HG03521 (cell line): ENCODE measurements around the gene NDUFA11.
"Not testable (repeated sequence)": the region's sequence is repeated elsewhere in the genome, so short reads cannot be mapped to it uniquely, and the experiment has no call there.

ENCODE experiments used
- ATAC-seq: cut with Tn5 transposase; IDR thresholded peaks from one replicate; pipeline ENCODE4 v1.9.1; 2021; ENCODE audit warnings: mild to moderate bottlenecking, moderate library complexity; ENCODE audit not compliant: unreplicated experiment

NDUFA11 gene

DNA sequence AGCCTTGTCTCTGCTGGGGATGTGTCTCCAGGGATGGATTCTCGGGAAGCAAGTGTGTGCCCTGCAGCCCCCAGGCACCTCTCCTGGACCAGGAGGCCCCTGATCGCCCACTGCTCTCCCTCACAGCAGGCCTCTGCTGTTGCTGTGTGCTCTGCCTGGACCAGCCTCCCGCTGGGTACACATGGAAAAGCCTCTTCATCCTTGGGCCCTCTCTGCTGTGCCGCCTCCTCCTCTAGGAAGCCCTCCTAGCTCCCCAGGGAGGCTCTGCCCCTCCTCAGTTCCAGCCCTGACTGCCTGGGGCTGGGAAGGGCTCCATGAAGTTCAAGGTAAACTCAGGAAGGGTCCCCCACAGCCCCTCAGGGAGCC, 12.0 kb downstream of the NDUFA11 start:
- no peak for ATAC-seq

- ATAC-seq: no peak
Measured at GRCh38 chr19:5890099-5890498, 13.5 kb downstream of the NDUFA11 start.

- no peak for ATAC-seq
Measured at GRCh38 chr19:5889288-5889971, 14.2 kb downstream of the NDUFA11 start.

- not testable (repeated sequence) for ATAC-seq
Measured at GRCh38 chr19:5884065-5884811, 19.4 kb downstream of the NDUFA11 start.

DNA sequence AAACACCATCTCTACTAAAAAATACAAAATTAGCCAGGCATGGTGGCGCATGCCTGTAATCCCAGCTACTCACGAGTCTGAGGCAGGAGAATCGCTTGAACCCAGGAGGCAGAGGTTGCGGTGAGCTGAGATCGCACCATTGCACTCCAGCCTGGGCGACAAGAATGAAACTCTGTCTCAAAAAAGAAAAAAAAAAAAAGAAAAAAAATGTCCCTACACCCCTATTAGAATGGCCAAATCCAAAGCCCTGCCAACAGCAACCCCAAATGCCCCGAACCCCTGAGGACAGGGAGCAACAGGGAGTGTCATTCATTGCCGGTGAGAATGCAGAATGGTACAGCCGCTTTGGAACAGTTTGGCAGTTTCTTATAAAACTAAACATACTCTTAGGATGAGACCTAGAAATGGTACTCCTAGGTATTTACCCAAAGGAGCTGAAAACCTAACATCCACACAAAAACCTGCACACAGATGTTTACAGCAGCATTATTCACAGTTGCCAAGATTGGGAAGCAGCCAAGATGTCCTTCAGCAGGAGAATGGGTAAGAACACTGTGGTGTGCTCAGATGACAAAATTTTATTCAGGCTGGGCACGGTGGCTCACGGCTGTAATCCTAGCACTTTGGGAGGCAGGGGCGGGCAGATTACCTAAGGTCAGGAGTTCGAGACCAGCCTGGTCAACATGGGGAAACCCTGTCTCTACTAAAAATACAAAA, 20.3 kb downstream of the NDUFA11 start:
- not testable (repeated sequence) for ATAC-seq

- ATAC-seq: no peak
Measured at GRCh38 chr19:5882421-5882968, 21.1 kb downstream of the NDUFA11 start.

GRCh38 chr19:5881543-5882299, 21.9 kb downstream of the NDUFA11 start:
- no peak for ATAC-seq

GRCh38 chr19:5880604-5881078, 22.9 kb downstream of the NDUFA11 start:
- ATAC-seq: no peak

- ATAC-seq: no peak
Measured at GRCh38 chr19:5880196-5880595, 23.4 kb downstream of the NDUFA11 start.

GRCh38 chr19:5877882-5878281, 25.7 kb downstream of the NDUFA11 start:
- ATAC-seq: no peak

DNA sequence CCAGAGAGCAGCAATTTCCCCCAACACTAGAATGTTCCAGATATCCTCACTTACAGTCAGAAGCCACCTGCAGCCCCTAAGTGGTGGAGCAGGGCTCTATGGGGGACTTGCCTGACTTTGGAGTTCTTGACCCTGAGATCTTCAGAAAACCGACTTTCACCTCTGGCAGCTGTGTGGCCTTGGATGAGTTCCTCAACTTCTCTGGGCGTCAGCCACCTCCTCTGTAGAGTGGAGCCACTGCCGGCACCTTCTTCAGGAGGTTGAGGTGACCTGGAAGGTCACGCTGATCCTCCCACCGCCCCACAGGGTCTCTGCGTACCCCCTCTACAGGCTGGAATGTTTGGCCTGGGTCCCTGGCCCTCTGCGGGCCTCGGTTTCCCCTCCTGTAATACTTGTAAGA, 26.2 kb downstream of the NDUFA11 start:
- ATAC-seq: no peak

- ATAC-seq: not testable (repeated sequence)
Measured at GRCh38 chr19:5874496-5874895, 29.1 kb downstream of the NDUFA11 start.

DNA sequence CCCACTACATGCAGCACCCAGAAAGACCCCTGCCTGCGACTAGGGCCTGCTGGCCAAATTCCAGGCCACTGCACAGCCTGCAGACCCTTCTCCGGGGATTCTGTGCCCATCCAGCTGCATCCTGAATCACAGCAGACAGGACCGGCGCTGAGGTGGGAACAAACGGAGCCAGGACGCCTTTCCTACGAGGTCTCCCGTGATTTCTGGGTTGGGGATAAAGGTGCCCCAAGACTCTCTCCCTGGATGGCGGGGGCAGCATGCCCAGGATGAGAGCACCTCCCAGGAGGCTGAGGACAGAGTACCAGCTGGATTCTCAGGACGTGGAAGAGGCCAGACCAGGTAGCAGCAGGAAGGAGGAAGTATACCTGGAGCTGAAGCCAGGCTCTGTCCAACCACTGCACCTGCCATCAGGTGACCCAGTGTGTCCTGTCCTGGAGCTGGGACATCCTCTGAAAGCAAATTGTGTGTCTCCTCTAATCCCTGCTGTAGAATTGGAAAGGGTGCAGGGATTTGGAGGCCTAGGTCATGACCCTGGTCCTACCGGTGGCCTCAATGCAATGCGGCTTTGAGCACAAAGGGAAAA, 29.9 kb downstream of the NDUFA11 start:
- ATAC-seq: no peak

DNA sequence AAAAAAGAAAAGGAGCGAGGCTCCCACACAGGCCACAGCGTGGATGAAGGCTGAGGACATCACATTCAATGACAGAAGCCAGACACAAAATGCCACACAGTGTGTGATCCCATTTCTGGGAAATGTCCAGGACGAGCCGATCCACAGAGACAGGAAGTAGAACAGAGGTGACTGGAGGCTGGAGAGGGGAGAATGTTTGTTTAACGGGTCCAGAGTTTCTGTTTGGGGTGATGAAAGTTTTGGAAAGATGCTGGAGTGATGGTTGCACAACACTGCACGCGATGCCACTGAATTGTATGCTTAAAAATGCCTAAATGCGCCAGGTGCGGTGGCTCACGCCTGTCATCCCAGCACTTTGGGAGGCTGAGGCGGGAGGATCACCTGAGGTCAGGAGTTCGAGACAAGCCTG, 32.6 kb downstream of the NDUFA11 start:
- no peak for ATAC-seq

DNA sequence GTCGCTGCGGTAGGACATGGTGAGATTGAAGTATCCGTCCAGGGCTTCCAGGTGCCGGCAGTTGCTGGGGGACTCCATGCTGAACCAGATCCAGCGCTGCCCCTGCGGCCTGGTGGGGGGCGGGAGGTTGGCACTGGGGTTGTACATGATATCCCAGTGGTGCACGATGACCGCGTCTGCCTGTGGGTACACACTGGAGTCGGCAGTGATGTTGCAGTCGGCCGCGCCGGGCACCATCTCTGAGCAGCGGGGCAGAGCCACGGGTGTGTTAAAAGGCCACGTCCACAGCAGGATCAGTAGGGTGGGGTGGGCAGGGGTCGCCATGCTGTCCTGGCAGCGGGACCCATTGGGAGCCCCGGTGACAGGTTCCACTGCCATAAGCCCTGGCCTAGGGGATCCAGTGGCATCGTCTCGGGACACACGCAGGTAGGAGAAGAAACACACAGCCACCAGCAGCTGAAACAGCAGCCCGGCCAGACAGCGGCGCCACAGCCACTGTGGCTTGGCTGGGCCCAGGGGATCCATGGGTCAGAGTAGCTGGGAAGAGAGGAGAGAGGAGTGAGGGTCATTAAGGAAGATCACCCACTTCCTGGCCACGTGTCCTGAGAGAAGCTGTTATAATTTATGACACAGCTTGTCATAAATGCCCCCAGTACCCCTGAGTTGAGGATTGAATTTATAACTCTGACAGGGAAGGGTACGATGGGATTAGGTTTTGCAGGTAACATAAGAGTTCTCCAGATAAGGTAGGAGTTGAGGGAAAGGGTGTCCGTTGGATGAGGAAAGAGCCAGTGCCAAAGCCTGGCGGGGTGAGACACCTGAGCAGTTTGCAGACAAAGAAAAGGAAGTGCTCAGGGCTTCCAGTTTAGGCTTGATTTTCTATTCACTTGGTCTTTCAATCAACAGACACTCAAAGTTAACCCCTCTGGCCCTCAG, 36.1 kb downstream of the NDUFA11 start:
- ATAC-seq: no peak

GRCh38 chr19:5865772-5866171, 37.8 kb downstream of the NDUFA11 start:
- no peak for ATAC-seq

- no peak for ATAC-seq
Measured at GRCh38 chr19:5864725-5865486, 38.7 kb downstream of the NDUFA11 start.

DNA sequence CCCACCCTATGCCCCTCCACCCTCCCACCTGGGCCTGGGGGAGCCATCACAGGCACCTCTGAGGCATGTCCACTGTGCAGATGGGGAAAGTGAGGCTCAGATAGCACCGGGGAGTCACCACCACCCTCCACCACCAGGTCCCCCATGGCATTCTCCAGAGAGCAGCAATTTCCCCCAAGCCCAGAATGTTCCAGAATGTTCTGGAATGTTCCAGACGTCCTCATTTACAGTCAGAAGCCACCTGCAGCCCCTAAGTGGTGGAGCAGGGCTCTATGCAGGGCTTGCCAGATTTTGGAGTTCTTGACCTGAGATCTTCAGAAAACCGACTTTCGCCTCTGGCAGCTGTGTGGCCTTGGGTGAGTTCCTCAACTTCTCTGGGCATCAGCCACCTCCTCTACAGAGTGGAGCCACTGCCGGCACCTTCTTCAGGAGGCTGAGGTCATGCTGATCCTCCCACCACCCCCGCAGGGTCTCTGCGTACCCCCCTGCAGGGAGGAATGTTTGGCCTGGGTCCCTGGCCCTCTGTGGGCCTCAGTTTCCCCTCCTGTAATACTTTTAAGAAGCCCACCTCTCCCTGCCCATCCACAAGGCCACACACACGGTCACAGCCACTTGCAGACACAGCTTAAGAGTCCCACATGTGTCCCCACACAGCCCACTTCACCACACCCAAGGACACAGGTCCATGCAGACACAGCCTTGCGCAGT, 39.4 kb downstream of the NDUFA11 start:
- ATAC-seq: no peak
